Testis (tissue), 2 donors: ENCODE measurements around the gene CCDC102A.

Source experiments
- POLR2A ChIP-seq: fragments of 450-650 bp; IDR thresholded peaks from one replicate; pipeline ENCODE4 v1.6.1; 2017; ENCODE audit warnings: antibody characterized with exemption, mild to moderate bottlenecking, moderate library complexity
- TF ChIP-seq, protein P1 (sequence below), 3 experiments: fragments of 450-650 bp in 2 of 3; fragments of 200-600 bp in 1 of 3; sonication (generic) in 1 of 3; IDR thresholded peaks; one replicate each; pipeline ENCODE4 v1.5.1; 2016 to 2019; ENCODE audit warnings: antibody characterized with exemption in 3 of 3, mild to moderate bottlenecking in 2 of 3, moderate library complexity in 1 of 3

- TF ChIP-seq, protein P1, sequence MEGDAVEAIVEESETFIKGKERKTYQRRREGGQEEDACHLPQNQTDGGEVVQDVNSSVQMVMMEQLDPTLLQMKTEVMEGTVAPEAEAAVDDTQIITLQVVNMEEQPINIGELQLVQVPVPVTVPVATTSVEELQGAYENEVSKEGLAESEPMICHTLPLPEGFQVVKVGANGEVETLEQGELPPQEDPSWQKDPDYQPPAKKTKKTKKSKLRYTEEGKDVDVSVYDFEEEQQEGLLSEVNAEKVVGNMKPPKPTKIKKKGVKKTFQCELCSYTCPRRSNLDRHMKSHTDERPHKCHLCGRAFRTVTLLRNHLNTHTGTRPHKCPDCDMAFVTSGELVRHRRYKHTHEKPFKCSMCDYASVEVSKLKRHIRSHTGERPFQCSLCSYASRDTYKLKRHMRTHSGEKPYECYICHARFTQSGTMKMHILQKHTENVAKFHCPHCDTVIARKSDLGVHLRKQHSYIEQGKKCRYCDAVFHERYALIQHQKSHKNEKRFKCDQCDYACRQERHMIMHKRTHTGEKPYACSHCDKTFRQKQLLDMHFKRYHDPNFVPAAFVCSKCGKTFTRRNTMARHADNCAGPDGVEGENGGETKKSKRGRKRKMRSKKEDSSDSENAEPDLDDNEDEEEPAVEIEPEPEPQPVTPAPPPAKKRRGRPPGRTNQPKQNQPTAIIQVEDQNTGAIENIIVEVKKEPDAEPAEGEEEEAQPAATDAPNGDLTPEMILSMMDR (IDR thresholded peaks at IDR 0.05): no peak
- no peak for TF ChIP-seq POLR2A
These were observed 62.5 kb downstream of the CCDC102A start for GRCh38 chr16:57473906-57474305.
